HUES48 (cell line): ENCODE results near the gene ZNF280D.

Experiments used
- H3K27ac ChIP-seq: one replicate; pipeline ENCODE4 v1.7.0; 2013; ENCODE audit warnings: low read depth, low read length, inconsistent platforms
- H3K27me3 ChIP-seq: 2 replicates; pipeline ENCODE4 v1.6.1; 2013; ENCODE audit warnings: mild to moderate bottlenecking, low read length; ENCODE audit not compliant: control insufficient read depth, insufficient read depth
- H3K36me3 ChIP-seq: 2 replicates; pipeline ENCODE4 v1.6.1; 2013; ENCODE audit warnings: low read length; ENCODE audit not compliant: control insufficient read depth, insufficient read depth
- H3K4me1 ChIP-seq: 2 replicates; pipeline ENCODE4 v1.6.1; 2013; ENCODE audit warnings: mild to moderate bottlenecking, low read length; ENCODE audit not compliant: control insufficient read depth, insufficient read depth
- H3K4me3 ChIP-seq: 2 replicates; pipeline ENCODE4 v1.5.1; 2013; ENCODE audit warnings: mild to moderate bottlenecking, low read depth, low read length
- H3K9ac ChIP-seq: 2 replicates; pipeline ENCODE4 v1.6.1; 2013; ENCODE audit warnings: mild to moderate bottlenecking, low read depth, low read length, moderate library complexity
- H3K9me3 ChIP-seq: 2 replicates; pipeline ENCODE4 v1.6.1; 2013; ENCODE audit warnings: low read length; ENCODE audit not compliant: control insufficient read depth, insufficient read depth

The ZNF280D gene

GRCh38 chr15:56734013-56734635, 815 bp upstream of the ZNF280D start:
- Histone ChIP-seq H3K36me3 (no peaks in the 10 kb centered on the region), H3K4me3 (no peak overlapping the region), H3K27ac (no peak overlapping the region), H3K4me1 (peaks cover 42% of the 10 kb centered on the region), H3K9ac (no peak overlapping the region), H3K9me3 (peaks cover 14% of the 10 kb centered on the region; the same call in 1 of the 2 replicates), H3K27me3 (no peaks in the 10 kb centered on the region)

- peaks cover 31% of the 10 kb centered on the region for H3K4me1 ChIP-seq
- H3K4me3 ChIP-seq: peak overlapping the region; percentile 60
- H3K36me3 ChIP-seq: no peaks in the 10 kb centered on the region
- peaks cover 14% of the 10 kb centered on the region; the same call in 1 of the 2 replicates for H3K9me3 ChIP-seq
- H3K27me3 ChIP-seq: no peaks in the 10 kb centered on the region
- H3K27ac ChIP-seq: peak overlapping the region; percentile 88
- H3K9ac ChIP-seq: peak overlapping the region; percentile 87
These were observed 498 bp downstream of the ZNF280D start for GRCh38 chr15:56732886-56733135.

GRCh38 chr15:56732135-56732885, 999 bp downstream of the ZNF280D start:
- Histone ChIP-seq H3K9ac (peak overlapping the region; percentile 87), H3K27ac (peak overlapping the region; percentile 88)

GRCh38 chr15:56731548-56731947, 1.8 kb downstream of the ZNF280D start:
- H3K9ac ChIP-seq: no peak overlapping the region
- no peaks in the 10 kb centered on the region for H3K36me3 ChIP-seq
- peaks cover 14% of the 10 kb centered on the region; the same call in 1 of the 2 replicates for H3K9me3 ChIP-seq
- no peaks in the 10 kb centered on the region for H3K27me3 ChIP-seq
- no peak overlapping the region for H3K27ac ChIP-seq
- peaks cover 18% of the 10 kb centered on the region for H3K4me1 ChIP-seq
- no peak overlapping the region for H3K4me3 ChIP-seq

More at GRCh38 chr15:56732135-56732885, 999 bp downstream of the ZNF280D start:
- H3K9me3 ChIP-seq: peaks cover 14% of the 10 kb centered on the region; the same call in 1 of the 2 replicates
- no peaks in the 10 kb centered on the region for H3K36me3 ChIP-seq
- H3K27me3 ChIP-seq: no peaks in the 10 kb centered on the region
- peaks cover 26% of the 10 kb centered on the region for H3K4me1 ChIP-seq
- H3K4me3 ChIP-seq: peak overlapping the region; percentile 60

GRCh38 chr15:56729561-56729960, 3.7 kb downstream of the ZNF280D start:
- no peak overlapping the region for H3K9ac ChIP-seq
- no peak overlapping the region for H3K4me3 ChIP-seq
- H3K4me1 ChIP-seq: peaks cover 17% of the 10 kb centered on the region

GRCh38 chr15:56725386-56725785, 7.9 kb downstream of the ZNF280D start:
- no peak overlapping the region for H3K9ac ChIP-seq
- H3K4me1 ChIP-seq: peaks cover 2% of the 10 kb centered on the region; the same call in 1 of the 2 replicates
- H3K4me3 ChIP-seq: no peak overlapping the region
- H3K9me3 ChIP-seq: no peaks in the 10 kb centered on the region
- H3K27ac ChIP-seq: no peak overlapping the region
- no peaks in the 10 kb centered on the region for H3K36me3 ChIP-seq
- H3K27me3 ChIP-seq: no peaks in the 10 kb centered on the region

More at GRCh38 chr15:56729561-56729960, 3.7 kb downstream of the ZNF280D start:
- H3K9me3 ChIP-seq: peaks cover 9% of the 10 kb centered on the region; the same call in 1 of the 2 replicates
- no peaks in the 10 kb centered on the region for H3K27me3 ChIP-seq
- no peak overlapping the region for H3K27ac ChIP-seq
- no peaks in the 10 kb centered on the region for H3K36me3 ChIP-seq

- Histone ChIP-seq H3K27me3 (no peaks in the 10 kb centered on the region), H3K36me3 (no peaks in the 10 kb centered on the region), H3K4me1 (peaks cover 4% of the 10 kb centered on the region), H3K9me3 (no peaks in the 10 kb centered on the region), H3K9ac (no peak overlapping the region), H3K27ac (no peak overlapping the region), H3K4me3 (no peak overlapping the region)
These were observed 9.1 kb downstream of the ZNF280D start for GRCh38 chr15:56724232-56724631.

GRCh38 chr15:56723787-56724186, 9.5 kb downstream of the ZNF280D start:
- no peak overlapping the region for H3K9ac ChIP-seq
- H3K27ac ChIP-seq: no peak overlapping the region
- no peaks in the 10 kb centered on the region for H3K36me3 ChIP-seq
- no peaks in the 10 kb centered on the region for H3K9me3 ChIP-seq
- H3K27me3 ChIP-seq: no peaks in the 10 kb centered on the region
- peaks cover 9% of the 10 kb centered on the region for H3K4me1 ChIP-seq
- H3K4me3 ChIP-seq: no peak overlapping the region

- Histone ChIP-seq H3K9ac (no peak overlapping the region), H3K27ac (no peak overlapping the region), H3K9me3 (no peaks in the 10 kb centered on the region), H3K4me1 (peaks cover 11% of the 10 kb centered on the region), H3K36me3 (no peaks in the 10 kb centered on the region), H3K27me3 (no peaks in the 10 kb centered on the region), H3K4me3 (no peak overlapping the region)
These were observed 13.3 kb downstream of the ZNF280D start for GRCh38 chr15:56719774-56720555.

- H3K4me1 ChIP-seq: peaks cover 11% of the 10 kb centered on the region
- no peak overlapping the region for H3K4me3 ChIP-seq
- H3K9me3 ChIP-seq: no peaks in the 10 kb centered on the region
- no peaks in the 10 kb centered on the region for H3K27me3 ChIP-seq
- H3K27ac ChIP-seq: no peak overlapping the region
- H3K9ac ChIP-seq: no peak overlapping the region
- no peaks in the 10 kb centered on the region for H3K36me3 ChIP-seq
These were observed 14.2 kb downstream of the ZNF280D start for GRCh38 chr15:56719021-56719612.
